HepG2 (cell line): ENCODE results near the gene RTN4RL2. TPM values are rescaled to one million over a fixed set of nuclear protein-coding genes. Genes with fewer than 3 reads are reported as not detected.

Source experiments
- GATAD1 ChIP-seq: IDR thresholded peaks from 2 replicates; pipeline ENCODE4 v1.6.1; 2016; ENCODE audit warnings: missing genetic modification reagents, missing compliant biosample characterization
- HIVEP1 ChIP-seq: sonication (generic); formaldehyde crosslinking; IDR thresholded peaks from 2 replicates; pipeline ENCODE4 v1.4.0; 2020; ENCODE audit warnings: mild to moderate bottlenecking, missing genetic modification reagents
- HNRNPL ChIP-seq: fragments of 200-400 bp; formaldehyde crosslinking; IDR thresholded peaks from 2 replicates; pipeline ENCODE4 v1.6.1; 2017; ENCODE audit warnings: mild to moderate bottlenecking, low read depth, low read length
- MATR3 ChIP-seq: sonication (generic); formaldehyde crosslinking; IDR thresholded peaks from 2 replicates; pipeline ENCODE4 v1.4.0; 2020; ENCODE audit warnings: missing genetic modification reagents
- NONO ChIP-seq, 2 experiments: fragments of 450-650 bp in 1 of 2; sonication (generic) in 1 of 2; formaldehyde crosslinking in 1 of 2; IDR thresholded peaks in 1 of 2; conservative IDR thresholded peaks in 1 of 2; 2 replicates each; pipeline versions ENCODE4 v1.6.1 to v1.8.0; 2017 to 2022; ENCODE audit warnings: mild to moderate bottlenecking in 1 of 2, missing genetic modification reagents in 1 of 2, moderate library complexity in 1 of 2
- PATZ1 ChIP-seq: sonication (generic); formaldehyde crosslinking; IDR thresholded peaks from 2 replicates; pipeline ENCODE4 v1.4.0; 2020; ENCODE audit warnings: missing genetic modification reagents
- RBAK ChIP-seq: sonication (generic); formaldehyde crosslinking; IDR thresholded peaks from 2 replicates; pipeline ENCODE4 v1.5.1; 2020; ENCODE audit warnings: mild to moderate bottlenecking, missing genetic modification reagents
- SMAD3 ChIP-seq: sonication (generic); formaldehyde crosslinking; IDR thresholded peaks from 2 replicates; pipeline ENCODE4 v1.4.0; 2020; ENCODE audit warnings: missing genetic modification reagents
- THAP11 ChIP-seq: IDR thresholded peaks from 2 replicates; pipeline ENCODE4 v1.6.1; 2016; ENCODE audit warnings: missing biosample characterization, missing genetic modification reagents
- ZNF263 ChIP-seq: sonication (generic); formaldehyde crosslinking; IDR thresholded peaks from 2 replicates; pipeline ENCODE4 v1.4.0; 2020; ENCODE audit warnings: missing genetic modification reagents
- ZNF652 ChIP-seq: IDR thresholded peaks from 2 replicates; pipeline ENCODE4 v1.6.1; 2016; ENCODE audit warnings: low read depth, borderline replicate concordance
- ZNF788 ChIP-seq: sonication (generic); formaldehyde crosslinking; IDR thresholded peaks from 2 replicates; pipeline ENCODE4 v1.5.0; 2020; ENCODE audit warnings: mild to moderate bottlenecking, missing genetic modification reagents, borderline replicate concordance
- polyA plus RNA-seq, 8 experiments: library from polyadenylated mRNA; depleted of rRNA in 3 of 8; stranded (reverse) in 7 of 8; unstranded in 1 of 8; fragments of >200 nt; fragmentation: Illumina TruSeq in 4 of 8; extraction: Trizol in 4 of 8; gene quantifications; 2 replicates each; pipeline versions ENCODE4 v1.2.1 to v1.2.3, GENCODE V29; 2011 to 2016; ENCODE audit warnings: low read depth in 4 of 8, missing spikeins in 1 of 8, mixed read lengths in 1 of 8; ENCODE audit not compliant: insufficient read depth in 1 of 8
- total RNA-seq, 5 experiments: library from RNA; depleted of rRNA; stranded (reverse); fragments of >200 nt; fragmentation: Illumina TruSeq; extraction: Trizol; gene quantifications; 2 replicates each; pipeline ENCODE4 v1.2.3, GENCODE V29; 2016; ENCODE audit warnings: low read depth in 1 of 5

RTN4RL2 gene
- total and polyA plus RNA-seq, 2 of the 13 experiments (the other 11 are each of a cell fraction or from before 2014, with no cell fraction given): 1.3 to 4.3 TPM

GRCh38 chr11:57458410-57459163 is 1.7 kb upstream of the RTN4RL2 start (continued):
- TF ChIP-seq GATAD1 (CRISPR knock-in tag) (peak; percentile 19; the same call in 1 of the 2 replicates), ZNF788 (CRISPR knock-in tag) (peak; percentile 33; the same call in 1 of the 2 replicates), MATR3 (no peak), NONO (IDR thresholded peaks at IDR 0.05) (no peak), NONO (CRISPR knock-in tag; conservative IDR thresholded peaks at IDR 0.05) (0 out of 2 replicates have a peak, but pooled peaks have one; percentile 24), HNRNPL (peak; percentile 67; the same call in 1 of the 2 replicates), RBAK (CRISPR knock-in tag) (no peak), PATZ1 (CRISPR knock-in tag) (peak; percentile 70), ZNF652 (0 out of 2 replicates have a peak, but pooled peaks have one; percentile 1), HIVEP1 (CRISPR knock-in tag) (peak; percentile 22; the same call in 1 of the 2 replicates), SMAD3 (0 out of 2 replicates have a peak, but pooled peaks have one; percentile 25), THAP11 (0 out of 2 replicates have a peak, but pooled peaks have one; percentile 21), ZNF263 (peak; percentile 50; the same call in 1 of the 2 replicates)
